WTC11 (cell line): ENCODE data around the gene ZFYVE16.

Experiments used
- TF ChIP-seq, protein P1 (sequence below): fragments of 200-600 bp; IDR thresholded peaks from 2 replicates; pipeline ENCODE4 v1.8.0; 2022; ENCODE audit warnings: antibody characterized with exemption
- TF ChIP-seq, protein P2 (sequence below): sonication (generic); formaldehyde crosslinking; conservative IDR thresholded peaks from 2 replicates; pipeline ENCODE4 v1.8.1; 2022; ENCODE audit warnings: mild to moderate bottlenecking, missing genetic modification reagents
- TF ChIP-seq, protein P3 (sequence below): fragments of 250-450 bp; sonication (Bioruptor Pico); IDR thresholded peaks from 2 replicates; pipeline ENCODE4 v2.1.2; 2022; ENCODE audit warnings: mild to moderate bottlenecking, moderate library complexity

DNA sequence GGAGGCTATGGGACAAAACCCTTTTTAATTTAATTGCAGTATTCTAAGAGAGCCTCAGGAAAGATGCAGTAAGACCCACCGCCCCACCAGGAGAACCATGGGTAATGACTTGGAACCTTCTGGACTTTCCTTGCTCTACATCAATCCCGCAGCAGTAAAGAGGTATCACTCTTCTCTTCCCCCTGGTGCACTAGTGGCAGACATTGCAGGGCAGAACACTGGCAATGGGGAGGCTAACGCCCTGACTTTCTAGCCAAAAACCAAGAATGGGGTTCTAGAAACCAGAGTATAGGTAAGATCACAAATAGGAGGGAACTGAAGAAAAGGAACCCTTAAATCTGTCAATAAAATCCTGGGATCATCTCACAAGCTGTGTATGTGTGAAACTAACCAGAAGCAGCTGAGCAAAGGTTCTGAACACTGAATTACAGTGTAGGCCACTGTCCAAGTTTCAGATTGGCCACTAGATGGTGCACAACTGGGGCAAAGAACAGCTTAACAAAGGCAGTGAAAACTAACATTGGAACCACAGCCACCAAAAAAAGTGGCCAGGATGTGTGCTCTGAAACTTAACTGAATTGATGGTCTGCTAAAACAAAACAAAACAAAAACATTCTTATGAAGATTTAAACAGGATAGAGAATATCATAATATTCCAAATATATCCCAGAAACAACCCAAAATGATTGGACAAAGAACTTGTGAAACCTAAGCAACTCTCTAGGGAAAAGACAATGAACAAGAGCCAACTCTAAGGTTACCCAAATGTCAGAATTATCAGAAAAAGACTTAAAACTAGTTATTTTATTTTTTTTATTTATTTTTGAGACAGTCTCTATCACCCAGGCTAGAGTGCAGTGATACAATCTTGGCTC is 73.4 kb downstream of the ZFYVE16 start:
- TF ChIP-seq, protein P1, sequence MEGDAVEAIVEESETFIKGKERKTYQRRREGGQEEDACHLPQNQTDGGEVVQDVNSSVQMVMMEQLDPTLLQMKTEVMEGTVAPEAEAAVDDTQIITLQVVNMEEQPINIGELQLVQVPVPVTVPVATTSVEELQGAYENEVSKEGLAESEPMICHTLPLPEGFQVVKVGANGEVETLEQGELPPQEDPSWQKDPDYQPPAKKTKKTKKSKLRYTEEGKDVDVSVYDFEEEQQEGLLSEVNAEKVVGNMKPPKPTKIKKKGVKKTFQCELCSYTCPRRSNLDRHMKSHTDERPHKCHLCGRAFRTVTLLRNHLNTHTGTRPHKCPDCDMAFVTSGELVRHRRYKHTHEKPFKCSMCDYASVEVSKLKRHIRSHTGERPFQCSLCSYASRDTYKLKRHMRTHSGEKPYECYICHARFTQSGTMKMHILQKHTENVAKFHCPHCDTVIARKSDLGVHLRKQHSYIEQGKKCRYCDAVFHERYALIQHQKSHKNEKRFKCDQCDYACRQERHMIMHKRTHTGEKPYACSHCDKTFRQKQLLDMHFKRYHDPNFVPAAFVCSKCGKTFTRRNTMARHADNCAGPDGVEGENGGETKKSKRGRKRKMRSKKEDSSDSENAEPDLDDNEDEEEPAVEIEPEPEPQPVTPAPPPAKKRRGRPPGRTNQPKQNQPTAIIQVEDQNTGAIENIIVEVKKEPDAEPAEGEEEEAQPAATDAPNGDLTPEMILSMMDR, result peak; percentile 42; the same call in 1 of the 2 replicates
- TF ChIP-seq, protein P2, sequence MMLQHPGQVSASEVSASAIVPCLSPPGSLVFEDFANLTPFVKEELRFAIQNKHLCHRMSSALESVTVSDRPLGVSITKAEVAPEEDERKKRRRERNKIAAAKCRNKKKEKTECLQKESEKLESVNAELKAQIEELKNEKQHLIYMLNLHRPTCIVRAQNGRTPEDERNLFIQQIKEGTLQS (CRISPR knock-in tag), result no peak
- TF ChIP-seq, protein P3, sequence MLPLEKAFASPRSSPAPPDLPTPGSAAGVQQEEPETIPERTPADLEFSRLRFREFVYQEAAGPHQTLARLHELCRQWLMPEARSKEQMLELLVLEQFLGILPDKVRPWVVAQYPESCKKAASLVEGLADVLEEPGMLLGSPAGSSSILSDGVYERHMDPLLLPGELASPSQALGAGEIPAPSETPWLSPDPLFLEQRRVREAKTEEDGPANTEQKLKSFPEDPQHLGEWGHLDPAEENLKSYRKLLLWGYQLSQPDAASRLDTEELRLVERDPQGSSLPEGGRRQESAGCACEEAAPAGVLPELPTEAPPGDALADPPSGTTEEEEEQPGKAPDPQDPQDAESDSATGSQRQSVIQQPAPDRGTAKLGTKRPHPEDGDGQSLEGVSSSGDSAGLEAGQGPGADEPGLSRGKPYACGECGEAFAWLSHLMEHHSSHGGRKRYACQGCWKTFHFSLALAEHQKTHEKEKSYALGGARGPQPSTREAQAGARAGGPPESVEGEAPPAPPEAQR, result no peak
